Measurements from ENCODE around the gene CTAG1A.

- TF ChIP-seq CTCF (IDR thresholded peaks at IDR 0.05) (no peak), POLR2A (IDR thresholded peaks at IDR 0.05) (no peak)
Observed at GRCh38 chrX:154540897-154541535, 43.9 kb upstream of the CTAG1A start.

Data from lower leg skin (tissue), 3 donors.